Muscle of arm (tissue), 12 donors: ENCODE data around the gene IFNLR1. TPM values are rescaled to one million over a fixed set of nuclear protein-coding genes. Genes with fewer than 3 reads are reported as not detected.

ENCODE experiments used
- DNase-seq: peaks from one replicate; pipeline ENCODE4 v3.0.0-alpha.2; 2013
- polyA plus RNA-seq, 12 donors: library from polyadenylated mRNA; unstranded; fragments of 120-200 nt; gene quantifications; one replicate each; pipeline ENCODE4 v1.2.1, GENCODE V29; 2013; ENCODE audit not compliant: insufficient read length in 12 of 12

Gene IFNLR1
- polyA plus RNA-seq, 12 donors, result 0.04 to 5.0 (median 0.17) TPM; not detected in 3

DNA sequence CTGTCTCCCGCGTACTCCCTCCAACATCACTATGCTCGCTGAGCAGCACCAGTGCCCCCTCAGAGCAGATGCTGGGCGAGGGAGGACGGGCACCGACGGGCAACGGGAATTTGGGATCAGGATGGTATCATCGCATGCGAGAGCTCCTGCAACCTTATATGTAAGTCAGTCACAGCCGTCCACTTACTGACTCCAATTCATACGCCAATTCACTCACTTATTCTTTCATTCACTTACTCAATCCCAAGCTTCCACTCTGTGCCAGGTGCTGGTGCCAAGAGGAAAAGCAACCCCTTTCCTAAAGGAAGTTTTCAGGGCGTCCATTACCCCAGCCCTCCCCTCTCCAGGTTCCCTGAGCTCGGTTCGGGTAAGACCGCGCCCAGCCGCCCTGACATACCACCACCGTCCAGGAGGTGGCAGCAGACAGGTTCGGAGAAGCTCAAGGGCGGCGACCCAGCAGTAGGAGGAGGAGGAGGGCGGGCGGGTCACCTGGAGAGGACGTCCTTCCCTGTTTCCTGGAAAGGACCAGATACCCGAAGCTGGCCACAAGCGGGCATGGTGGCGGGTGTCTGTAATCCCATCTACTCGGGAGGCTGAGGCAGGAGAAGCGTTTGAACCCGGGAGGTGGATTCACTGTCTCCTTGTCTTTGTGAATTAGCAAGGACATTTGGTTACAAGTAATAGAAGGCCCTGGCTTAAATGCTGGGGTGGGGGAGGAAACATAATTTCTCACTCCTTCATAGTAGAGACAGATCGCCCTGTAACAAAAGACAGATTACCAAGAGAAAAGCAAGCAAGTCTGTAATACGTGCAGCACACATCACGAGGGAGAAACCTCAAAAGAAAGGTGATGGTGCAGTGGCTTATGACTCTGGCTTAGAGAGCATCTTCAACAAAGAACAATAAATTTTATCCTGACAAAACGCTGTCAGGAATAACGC, 36.6 kb downstream of the IFNLR1 start:
- peak; percentile 78 for DNase-seq

DNA sequence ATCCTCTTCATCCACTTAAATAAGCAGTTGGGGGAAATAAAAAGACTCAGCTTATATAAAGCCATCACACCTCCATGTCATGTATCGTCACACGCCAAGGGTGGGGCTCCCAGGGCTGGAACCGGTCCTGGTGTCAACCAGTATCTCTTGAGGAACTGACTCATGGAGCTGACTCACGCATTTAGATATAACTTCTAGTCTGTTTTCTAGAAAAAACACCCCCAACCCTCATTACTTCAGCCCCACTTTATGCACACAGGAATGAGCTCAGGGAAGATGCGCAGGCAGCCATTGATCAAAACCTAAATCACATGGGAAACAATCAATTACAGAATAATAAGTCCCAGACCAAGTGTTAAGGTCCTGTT, 37.2 kb downstream of the IFNLR1 start:
- no peak for DNase-seq

DNA sequence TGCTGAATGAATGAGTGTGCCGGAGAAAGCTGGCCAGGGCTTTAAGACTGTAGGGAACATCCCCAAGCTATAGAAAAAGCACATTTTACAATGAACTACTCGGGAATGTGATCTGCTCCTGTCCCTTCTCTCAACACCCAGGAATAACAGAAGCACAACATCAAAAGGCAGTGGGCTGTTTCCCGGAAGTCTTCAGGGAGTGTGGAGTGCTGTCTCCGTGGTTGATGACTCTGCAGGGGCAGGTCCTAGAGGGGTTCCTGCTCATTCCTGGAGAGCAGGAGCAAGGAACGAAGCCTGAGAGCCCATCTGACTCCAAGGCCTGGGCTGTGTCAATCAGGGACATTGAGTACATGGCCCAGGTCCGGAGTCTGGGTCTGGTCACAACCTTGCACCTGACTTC, 39.3 kb downstream of the IFNLR1 start:
- DNase-seq, result no peak

DNA sequence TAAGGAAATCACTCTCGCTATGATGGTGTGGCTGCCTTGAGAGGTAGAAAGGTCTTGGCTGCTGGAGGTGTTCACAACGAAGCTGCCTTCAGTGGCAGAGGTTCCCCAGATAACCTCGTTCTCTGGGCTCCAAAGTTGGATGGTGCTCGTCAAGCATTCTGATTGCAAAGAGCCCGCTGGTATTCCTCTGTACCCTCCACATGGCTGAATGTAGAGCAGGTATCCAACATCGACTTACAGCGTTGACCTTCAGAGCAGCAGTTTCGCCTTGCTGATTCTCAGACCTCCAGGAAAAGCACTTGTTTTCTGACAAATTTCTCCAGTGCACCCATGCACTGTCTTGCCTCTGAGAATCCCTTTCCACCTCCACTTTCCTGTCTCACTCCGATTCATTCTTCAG, 39.9 kb downstream of the IFNLR1 start:
- DNase-seq, result no peak

DNA sequence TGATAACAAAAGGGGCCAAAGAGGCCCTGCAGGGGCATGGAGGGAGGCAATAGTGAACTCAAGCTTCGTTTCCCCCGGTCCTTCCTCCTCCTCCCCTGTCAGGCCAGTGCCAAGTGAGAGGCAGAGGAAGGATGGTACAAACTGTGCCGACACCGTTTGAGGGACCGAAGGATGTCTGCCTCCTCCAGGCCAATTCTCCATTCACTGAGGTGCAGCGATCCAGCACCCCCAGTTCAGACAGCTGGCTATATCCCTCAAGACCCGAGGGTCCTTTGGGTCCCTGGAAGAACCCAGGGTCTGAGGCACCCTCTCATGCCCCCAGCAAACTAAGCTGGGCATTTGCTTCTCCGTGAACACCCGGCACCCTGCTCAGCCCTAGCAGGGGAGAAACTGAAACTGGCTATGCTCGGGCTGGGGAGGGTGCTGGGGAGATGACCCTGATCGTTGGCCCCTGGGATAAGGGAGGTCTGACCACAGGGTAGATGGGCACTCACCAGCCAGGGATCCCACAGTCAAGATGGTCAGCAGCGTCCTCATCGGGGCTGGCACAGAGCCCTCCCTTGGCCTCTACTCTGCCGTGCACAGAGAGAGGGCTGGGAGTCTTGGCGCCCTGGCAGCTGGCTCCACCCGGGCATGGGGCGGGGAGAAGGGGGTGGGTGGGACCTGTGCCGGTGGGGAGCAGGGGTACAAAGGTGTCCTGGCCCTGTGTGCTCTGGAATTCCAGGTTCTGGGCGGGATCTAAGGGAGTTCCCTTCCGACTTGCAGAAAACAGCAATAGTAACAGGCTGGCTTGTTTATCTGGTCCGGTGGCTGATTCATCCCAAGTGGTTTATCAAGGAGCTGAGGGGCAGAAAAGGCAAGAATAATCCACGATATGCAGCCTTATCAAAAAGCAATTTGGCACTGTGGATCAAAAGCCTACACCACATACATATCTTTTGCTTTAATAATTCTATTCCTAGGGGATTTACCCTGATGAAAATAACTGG, 44.2 kb downstream of the IFNLR1 start, which contains the start of gene IL22RA1:
IL22RA1 (minus strand) TSS at position 595 of the 989 bp plus-strand sequence; CDS start at position 537, 58 bp downstream.
- no peak for DNase-seq

DNA sequence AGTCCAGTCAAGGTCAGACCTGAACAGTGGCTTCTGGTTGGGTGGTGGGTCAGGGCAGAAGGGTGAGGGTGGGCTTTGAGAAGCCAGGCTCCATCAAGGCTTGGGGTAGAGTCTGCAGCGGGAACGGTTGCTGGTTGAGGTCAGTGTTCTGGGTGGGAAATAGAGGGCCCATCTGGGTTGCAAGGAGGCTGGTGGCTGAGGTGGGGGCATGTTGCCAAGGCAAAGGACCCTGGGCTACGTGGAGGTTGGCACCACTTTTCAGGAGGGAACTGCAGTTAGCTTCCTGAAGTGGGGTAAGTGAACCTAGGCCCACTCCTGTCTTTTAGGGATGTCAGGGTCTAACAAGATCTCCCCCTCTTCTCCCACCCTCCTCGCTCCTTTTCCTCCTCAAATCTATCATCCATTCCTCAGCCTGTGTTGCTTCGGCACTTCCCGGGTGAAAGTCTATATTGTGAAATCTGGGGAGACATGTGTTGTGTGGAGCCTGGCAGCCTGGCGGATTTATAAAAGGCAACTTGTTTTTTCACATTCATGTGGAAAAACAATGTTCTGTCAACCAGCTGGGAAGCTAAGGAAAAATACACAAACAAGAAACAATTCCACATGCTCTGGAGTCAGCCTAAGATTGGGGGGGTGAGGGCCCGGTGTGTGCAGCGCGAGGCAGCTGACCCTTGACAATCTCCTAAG, 45.6 kb downstream of the IFNLR1 start:
- no peak for DNase-seq

DNA sequence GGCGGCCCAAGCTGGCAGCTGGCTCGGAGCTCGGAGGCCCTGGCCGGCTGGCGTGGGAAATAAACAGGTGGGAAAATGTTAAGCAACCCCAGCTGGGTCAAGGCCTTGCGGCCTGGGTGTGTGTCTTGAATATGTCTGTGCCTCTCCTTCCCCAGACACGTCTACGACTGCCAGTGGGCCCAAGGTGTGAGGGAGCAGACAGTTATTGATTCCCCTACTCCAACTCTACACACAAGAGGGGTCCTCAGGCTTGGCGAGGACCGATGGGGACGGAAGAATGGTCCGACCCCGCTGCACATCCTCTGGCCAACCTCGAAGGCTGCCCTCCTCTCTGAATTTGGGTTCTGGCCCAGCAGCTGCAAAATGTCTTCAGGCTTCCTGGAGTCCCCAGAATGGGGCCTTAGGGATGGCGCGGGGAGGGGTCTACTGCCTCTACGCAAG, 46.3 kb downstream of the IFNLR1 start:
- DNase-seq, result no peak

DNA sequence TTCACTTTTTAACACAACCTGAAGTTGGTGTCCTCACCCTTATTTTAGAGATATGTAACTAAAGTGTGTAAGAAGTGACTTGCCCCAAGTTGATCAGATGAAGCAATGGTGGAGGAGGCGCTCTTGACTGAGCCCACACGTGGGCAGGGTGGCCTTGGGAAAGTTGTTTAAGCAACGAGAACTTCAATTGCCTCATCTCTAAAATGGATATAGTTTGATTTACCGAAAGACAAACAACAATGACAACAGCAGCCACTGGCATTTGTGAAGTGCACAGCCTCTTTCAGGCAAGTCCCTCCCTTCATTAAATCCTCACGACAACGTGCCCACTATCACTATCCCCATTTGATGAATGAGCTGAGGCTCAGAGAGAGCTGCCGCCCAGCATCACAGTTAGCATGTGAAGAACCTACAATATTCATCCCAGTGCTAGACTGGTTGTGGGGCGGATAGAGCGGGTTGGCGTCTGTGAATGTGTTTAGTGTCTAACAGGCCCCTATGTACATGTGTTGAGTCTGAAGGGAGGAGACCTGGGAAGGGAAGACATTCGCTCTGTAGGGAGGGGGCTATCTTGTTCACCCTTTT, 47.2 kb downstream of the IFNLR1 start:
- no peak for DNase-seq

DNA sequence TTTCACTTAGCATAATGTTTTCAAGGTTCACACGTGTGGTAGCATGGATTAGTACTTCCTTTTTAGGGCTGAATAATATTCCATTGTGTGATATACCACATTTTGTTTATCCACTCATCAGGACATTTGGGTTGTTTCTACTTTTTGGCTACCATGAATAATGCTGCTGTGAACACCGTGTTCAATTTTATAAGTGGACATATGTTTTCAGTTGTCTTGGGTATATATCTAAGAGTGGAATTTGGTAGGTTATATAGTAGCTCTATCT, 47.9 kb downstream of the IFNLR1 start:
- DNase-seq, result no peak

DNA sequence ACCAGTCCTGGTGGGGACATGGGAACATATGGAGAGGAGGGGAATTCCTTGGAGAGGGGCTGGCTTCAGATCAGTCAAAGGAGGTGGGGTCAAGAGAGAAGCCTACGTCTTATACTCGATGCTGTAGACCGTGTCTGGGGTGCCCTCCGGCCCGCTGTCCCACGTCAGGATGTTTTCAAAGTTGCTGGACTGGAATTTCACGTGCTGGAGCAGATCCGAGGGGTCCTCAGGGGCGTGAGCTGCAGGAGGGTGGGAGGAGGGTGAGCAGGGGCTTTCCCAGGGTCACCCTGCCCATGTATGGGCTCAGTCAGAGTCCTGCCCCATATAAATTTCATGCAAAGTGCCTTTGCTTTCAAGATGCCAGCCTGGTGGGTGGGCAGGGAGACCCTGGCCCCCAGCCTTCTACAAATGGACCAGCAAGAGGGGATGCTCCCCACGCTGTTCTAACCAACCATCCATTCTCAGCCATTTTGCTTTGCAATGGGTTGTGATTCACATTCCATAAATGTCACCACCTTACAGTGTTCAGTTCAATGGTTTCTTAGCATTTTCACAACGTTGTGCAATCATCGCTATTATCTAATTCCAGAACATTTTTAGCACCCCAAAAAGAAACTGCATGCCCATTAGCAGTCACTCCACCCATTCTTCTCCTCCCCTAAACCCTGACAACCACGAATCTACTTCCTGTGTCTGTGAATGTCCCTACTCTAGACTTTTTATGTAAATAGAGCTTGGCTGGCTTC, 48.4 kb downstream of the IFNLR1 start:
- no peak for DNase-seq

DNA sequence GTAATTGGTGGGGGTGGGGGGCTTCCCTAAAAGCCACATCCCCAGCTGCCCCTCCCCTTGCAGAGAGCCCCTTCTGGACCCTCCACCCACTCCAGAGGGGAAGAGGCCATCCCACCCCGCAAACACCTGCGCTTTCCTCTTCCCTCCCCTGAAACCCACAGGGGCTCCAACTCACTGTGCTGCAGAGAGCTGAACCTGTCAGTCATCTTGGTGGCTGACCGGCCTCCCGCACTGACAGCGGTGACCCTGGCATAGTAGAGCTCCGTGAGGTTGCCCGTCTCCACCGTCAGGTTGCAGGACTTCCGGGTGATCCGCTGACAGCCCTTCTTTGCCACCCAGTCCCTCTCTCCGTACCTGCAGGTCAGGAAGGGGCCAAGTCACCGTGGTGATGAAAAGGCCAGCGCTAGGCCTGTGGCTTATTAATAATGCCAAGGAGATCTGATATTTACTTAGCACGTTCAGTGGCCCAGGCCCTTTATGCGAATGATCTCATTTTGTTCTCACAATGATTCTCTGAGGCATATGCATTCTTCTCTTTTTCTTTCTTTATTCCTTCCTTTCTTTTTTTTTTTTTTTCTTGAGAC, 50.0 kb downstream of the IFNLR1 start:
- no peak for DNase-seq

DNA sequence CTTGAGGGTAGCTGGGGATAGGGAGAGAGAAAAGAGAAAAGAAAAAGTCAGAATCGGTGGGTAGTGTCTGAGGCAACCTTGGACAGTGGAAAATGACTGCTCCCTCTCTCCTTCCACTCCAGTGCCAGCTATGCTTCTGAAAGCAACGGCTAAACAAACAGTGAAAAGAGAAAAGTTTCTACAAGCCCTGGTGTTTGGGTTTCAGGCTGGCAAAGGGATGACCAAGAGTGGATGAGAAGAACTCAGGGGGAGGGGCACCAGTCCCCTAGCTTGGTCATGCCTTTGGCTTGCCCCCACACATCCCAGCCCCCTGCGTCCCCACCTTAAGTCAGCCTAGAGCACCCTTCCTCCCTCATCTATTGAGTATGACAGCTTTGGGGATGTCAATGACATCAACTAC, 52.7 kb downstream of the IFNLR1 start:
- DNase-seq, result no peak

DNA sequence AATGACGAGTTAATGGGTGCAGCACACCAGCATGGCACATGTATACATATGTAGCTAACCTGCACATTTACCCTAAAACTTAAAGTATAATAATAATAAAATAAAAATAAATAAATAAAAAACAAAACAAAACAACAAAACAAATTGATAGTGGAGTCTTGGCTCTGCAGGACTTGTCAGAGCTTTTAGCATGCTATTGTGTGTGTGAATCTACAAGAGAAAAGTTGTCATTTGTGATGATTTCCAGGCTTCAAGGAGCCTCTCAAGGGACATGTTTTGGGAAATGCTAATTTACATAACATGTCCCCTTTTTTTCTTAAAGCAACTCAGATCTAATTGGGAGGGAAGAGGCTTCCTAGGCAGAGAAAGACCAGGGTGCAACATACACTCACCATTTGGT, 53.3 kb downstream of the IFNLR1 start:
- no peak for DNase-seq

DNA sequence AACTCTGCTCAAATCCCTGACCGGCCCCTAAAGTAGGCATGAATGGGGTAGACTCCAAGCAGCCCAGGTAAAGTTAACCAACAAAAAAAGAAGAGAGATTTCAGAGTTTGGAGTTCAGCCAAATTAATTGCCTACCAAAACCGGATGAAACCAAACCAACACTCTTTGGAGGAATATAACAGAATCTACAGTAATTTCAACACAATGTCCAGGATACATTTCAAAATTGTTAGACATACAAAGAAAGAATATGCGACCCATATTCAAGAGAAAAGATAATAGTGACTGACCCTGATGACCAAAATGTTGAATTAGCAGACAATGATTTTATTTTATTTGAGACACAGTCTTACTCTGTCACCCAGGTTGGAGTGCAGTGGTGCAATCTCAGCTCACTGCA, 56.7 kb downstream of the IFNLR1 start:
- no peak for DNase-seq

DNA sequence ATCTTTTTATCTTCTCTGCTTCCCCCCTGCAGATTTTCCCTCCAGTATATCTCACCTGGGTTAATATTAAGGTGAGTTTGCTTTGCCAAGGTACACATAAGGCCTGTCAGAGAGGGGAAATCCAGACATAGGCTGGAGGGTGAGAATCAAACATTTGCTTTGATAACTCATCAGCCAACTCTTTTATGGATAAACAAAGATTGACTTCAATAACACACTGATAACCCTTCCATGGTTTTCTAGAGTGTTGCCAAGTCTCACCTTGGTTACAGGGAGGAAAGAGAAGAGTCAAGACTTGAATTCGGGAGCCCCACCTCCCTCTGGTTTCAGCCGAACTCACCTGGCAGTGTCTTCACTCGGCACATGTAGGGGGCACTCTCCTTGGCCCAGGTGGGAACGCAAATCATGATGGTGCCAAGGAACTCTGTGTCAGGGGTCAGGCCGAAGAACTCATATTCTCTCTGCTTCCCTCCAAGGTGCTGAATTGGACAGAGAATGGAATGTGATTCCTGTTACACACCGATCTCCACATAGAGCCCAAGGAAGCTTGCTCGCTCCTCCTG, 59.2 kb downstream of the IFNLR1 start:
- no peak for DNase-seq

DNA sequence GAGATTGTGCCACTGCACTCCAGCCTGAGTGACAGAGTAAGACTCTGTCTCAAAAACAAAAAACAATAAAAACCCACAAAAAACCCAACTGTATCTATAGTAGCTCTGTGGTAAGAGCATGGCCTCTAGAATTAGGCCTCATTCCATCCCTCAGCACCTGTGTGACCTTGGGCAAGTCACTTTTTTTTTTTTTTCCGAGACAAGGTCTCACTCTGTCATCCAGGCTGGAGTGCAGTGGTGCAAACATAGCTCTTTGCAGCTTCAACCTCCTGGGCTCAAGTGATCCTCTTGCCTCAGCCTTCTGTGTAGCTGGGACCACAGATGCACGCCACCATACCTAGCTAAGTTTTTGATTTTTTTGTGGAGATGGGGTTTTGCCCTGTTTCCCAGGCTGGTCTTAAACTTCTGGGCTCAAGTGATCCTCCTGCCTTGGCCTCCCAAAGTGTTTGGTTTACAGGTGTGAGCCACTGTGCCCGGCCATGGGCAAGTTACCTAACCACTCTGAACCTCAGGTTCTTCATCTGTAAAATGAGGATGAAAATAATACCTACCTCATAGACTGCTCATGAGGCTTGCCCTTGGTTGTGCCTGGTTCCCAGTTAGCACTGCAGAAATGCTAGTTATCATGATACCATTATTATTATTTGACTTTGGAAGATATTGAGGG, 59.8 kb downstream of the IFNLR1 start:
- no peak for DNase-seq

DNA sequence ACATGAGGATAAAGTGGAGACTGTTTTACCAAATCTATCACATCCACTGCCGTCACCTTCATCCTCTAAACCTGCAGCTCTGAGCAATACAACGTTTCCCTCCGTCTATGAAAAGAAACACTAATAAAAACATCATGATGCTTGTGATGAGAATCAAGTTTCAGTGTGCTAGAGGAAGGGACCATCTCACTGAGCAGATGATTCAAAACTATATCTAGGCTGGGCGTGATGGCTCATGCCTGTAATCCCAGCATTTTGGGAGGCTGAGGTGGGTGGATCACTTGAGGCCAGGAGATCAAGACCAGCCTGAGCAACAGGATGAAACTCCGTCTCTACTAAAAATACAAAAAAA, 60.4 kb downstream of the IFNLR1 start:
- DNase-seq, result no peak

DNA sequence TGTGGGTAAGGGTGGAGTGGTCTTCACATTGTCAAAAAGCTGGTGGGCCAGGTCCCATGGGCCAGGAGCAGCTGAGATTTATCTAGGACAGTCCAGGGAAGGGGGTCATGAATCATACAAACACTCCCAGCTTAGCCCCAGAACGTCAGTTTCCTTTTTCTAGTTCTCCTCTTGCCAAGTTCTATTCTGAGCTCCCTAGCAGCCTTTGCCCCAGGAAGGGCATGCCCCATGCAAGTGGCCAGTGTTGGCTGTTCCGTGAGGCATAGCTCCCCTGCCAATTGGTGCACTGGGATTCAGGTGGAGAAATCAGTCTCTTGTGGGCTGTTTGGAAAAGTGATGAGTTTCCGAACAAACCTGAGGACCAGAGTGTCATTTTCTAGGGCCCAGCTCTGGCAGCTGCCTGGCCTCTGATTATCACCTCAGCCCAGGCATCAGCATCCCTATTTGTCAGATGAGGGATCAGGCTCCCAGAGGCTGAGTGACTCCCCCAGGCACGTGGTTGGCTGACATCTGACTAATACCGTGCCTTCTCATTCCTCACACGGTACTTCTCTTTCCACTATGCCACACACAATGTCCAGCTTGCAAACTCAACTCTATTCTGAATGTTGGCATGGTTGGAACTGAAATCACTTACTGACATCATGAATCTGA, 60.9 kb downstream of the IFNLR1 start:
- no peak for DNase-seq

DNA sequence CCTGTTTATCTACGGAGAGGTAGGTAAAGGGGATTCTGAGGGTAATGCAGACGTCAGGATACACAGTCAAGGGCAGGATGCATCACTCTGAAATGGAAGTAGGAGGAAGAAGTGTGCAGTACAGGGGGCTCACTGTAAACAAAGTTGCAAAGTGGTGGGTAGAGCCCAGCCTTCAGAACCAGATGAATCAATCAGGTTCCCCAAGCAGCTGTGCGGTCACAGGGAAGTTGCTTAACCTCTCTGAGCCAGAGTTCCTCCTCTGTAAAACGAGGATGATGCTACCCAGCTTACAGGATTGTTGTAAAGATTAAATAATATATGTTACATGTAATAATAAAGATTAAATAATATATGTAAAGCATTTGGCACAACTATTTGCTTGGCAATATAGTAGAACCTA, 61.6 kb downstream of the IFNLR1 start:
- DNase-seq, result no peak
